Superior temporal gyrus (tissue), 1 donor: ENCODE results near the gene DHCR7.

Experiments used
- DNase-seq: peaks from one replicate; pipeline ENCODE4 v3.0.0-alpha.2; 2016; ENCODE audit errors: extremely low spot score

The DHCR7 gene, protein sequence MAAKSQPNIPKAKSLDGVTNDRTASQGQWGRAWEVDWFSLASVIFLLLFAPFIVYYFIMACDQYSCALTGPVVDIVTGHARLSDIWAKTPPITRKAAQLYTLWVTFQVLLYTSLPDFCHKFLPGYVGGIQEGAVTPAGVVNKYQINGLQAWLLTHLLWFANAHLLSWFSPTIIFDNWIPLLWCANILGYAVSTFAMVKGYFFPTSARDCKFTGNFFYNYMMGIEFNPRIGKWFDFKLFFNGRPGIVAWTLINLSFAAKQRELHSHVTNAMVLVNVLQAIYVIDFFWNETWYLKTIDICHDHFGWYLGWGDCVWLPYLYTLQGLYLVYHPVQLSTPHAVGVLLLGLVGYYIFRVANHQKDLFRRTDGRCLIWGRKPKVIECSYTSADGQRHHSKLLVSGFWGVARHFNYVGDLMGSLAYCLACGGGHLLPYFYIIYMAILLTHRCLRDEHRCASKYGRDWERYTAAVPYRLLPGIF

DNA sequence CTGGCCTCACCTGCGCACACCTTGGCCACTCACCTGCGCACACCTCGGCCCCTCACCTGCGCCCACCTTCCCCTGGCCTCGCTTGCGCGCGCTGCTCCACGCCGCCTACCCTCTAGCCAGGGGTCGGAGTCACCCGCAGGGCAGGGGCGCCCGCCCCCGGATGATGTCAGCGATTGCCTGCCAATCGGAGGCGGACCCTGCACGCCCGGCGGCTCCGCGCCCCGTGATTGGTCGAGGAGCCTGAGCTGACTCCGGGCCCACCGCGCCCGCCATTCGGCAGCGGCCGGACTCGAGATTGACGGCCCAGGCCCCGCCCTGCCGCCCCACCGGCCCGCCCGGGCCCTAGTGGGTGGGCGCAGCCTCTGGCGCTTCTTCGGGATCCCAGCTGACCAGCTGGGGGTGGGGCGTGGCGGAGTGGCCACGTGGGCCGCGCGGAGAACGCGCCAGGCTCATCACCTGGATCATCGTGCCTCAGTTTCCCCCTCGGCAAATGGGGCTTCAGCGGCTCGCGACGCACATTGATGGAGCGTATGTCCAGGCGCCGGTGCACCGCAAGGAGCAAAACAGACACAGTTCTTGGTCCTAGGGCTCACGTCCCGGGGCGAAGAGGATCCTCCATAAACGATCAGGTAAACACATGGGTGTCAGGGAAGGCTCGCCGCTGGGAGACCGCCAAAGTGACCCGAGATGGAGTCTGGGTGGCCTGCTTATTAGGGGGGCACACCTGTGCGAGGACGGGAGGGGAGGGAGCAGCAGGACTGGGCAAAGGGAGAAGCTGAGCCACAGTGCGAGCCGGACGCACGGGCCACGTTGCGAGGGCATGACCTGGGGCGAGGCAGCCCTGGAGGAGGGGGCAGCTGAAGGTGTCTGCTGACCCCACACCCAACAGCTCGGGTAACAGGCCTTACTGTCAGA lies at the start of gene DHCR7:
Gene DHCR7, minus strand, starts transcription at position 137 of the 915 bp plus-strand sequence. CDS start 3,441 bp downstream, outside the sequence.
- peak; percentile 93 for DNase-seq

DNA sequence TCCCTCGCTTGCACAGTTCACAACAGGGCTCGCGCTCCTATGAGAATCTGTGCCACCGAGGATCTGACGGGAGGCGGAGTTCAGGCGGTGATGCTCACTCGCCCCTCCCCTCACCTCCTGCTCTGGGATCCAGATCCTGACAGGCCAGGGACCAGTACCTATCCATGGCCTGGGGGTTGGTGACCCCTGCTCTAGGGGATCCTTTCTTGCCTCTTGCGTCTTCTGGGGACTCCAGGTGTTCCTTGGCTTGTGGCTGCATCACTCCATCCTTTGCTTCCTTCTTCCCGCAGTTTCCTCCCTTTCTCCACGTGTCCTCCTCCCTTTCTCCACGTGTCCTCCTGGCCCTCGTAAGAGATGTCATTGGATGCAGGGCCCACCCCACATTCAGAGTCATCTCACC lies 48.2 kb upstream of the DHCR7 start:
- no peak for DNase-seq

DNA sequence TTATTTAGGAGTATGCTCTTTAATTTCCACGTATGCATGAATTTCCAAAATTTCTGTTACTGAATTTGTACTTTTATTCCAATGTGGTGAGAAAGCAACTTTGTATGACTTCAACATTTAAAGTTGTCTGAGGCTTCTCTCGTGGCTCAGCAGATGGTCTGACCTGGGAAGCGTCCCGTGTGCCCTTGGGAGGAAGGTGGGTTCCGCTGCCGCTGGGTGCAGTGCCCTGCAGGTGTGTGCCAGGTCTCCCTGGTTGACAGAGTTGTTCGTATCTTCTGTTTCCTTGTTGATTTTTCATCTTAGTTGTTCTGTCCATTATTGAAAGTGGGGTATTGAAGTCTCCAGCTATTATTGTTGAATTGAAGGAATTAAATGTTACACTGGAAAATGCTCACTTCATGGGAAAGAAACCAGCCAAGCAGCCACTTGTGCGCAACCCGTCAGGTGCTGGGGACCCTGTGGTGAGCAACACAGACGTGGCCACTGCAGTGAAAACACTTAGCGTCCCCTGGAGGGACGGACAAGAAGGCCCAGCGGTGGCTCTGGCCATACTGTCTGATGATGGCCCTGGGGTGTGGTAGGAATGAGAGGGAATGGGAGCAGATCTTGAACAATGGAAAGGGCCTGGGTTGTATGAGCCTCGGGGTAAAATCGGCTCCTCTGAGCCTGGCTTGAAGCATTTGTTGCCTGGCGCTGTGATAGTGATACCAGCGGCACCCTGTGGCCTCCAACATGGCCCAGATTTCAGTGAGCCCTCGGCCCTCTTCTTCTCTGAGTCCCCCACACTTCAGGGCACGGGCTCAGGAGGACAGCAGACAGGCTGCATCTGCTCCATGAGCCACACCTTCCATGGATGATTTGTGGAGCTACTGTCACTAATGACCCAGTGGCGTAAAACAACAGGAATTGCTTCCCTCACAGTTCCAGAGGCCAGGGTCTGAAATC lies 47.4 kb upstream of the DHCR7 start:
- no peak for DNase-seq

DNA sequence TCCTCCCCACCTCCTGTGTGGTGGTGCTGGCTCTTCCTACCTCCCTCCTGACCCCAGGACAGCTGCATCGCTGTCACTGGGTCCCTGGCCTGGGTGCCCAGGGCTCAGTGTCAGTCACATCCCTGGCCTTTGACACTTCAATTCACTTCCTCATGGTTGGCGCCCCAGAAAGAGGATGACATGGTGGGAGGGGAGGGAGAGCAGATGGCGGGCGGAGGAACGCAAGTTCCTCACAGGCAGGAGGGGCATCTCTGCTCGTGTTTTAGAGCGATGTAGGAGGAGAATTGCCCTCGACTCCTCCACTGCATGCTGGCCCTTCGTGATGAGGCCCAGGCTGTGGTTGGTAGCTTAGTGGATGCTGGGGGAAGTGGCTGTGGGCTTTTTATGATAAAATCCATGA lies 43.7 kb upstream of the DHCR7 start:
- no peak for DNase-seq

DNA sequence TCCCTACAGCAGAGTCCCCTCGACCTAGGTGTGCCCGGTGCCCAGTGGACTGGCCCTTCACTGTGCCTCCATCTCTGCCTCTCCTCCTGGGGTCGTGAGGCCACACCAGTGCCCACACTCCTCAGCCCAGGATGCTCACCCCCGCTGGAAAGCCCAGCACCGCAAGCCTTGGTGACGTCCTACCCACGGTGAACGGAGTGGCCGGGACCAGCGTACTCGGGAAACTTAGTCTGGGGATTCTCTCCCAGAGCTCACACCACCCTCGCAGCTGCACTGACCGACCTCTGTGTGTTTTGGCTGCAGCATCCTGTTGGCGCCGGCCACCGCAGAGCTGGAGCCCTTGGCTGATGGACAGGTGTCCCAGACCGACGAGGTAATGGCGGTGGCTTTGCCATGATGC lies 43.3 kb upstream of the DHCR7 start:
- DNase-seq: no peak

DNA sequence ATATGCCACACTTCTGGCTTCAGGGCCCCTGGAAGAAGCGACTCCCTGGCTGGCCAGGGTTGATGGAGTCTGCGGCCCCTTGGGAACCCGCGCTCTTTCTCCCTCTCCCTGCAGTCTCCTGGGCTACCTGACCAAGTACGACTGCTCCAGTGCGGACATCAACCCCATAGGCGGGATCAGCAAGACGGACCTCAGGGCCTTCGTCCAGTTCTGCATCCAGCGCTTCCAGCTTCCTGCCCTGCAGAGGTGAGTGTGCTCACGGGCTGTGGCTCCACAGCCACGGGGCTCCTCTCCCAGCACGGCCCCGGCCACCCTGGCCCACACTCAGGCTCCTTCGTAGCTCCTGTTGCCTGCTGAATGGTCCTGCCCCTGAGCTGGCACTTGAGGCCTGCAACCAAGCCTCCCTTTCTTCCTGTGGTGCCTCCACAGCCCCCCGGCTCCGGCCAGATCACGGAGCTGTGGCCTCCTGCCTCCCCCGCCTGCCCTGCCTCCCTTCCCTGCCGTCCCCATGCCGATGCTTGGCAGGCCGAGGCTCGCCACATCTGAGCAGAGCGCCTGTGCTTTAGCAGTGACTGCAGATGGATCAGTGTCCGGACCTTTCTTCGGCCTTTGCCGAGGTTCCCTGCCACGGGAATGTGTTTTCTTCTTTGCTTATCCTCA lies 42.7 kb upstream of the DHCR7 start:
- DNase-seq: no peak

DNA sequence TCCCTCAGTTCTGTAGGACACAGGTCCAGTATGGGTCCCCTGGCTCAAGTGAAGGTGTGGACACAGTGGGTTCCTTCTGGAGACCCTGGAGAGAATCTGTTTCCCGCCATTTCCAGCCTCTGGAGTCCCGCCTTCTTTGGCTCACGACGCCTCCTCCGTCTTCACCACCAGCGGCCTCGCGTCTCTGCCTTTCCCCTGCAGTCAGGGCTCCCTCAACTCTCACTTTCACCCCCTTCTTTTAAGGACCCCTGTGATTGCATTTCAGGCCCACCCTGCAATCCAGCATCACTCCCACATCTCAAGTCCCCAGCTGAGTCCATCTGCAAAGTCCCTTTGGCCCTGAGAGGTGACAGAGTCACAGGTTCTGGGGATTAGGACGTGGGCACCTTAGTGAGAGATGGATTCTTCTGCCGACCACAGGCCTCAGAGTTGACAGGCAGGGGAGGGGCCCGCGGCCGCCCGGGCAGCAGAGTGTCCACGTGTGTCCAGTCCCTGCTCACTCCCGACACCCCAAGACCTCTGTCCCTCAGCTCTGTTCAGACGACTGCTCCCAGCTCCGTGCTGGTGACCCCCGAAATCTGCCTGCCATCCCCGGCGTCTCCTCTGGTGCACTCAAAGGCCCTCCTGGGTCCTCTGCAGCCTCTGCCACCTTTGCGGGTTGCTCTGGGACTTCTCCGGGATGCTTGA lies 42.0 kb upstream of the DHCR7 start:
- DNase-seq: no peak

DNA sequence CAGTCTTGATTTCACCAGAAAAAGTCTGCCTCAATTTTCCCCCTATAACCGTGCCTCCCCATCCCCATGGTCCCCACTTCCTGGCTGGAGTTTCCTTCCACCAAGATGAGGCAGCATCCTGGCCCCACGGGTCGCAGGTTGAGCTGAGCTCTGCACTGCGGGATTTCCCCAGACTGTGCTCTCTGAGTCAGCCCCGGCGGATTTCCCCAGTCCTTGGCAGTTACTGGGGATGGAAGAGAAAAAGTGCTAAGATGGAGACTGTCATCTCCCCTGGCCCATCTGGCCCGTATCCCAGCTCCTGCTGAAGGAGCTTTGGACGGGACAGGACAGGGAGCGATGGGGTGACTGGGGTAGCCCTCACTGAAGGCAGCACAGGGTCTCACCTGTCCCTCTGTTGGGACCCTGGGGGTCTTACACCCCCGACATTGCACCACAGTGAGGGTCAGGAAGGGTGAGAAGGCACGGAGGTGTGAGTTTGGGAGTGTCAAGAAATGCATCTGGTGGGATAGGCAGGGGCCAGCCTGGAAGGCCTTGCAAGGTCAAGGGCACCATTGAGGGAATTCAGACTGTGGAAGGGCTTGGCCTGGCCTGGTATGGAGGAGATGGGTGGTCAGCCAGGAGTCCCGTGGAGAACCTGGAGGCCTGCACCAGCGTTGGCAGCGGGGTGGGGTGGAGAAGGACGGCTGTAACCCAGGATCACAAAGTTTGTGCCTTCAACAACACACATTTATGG lies 41.3 kb upstream of the DHCR7 start:
- no peak for DNase-seq

DNA sequence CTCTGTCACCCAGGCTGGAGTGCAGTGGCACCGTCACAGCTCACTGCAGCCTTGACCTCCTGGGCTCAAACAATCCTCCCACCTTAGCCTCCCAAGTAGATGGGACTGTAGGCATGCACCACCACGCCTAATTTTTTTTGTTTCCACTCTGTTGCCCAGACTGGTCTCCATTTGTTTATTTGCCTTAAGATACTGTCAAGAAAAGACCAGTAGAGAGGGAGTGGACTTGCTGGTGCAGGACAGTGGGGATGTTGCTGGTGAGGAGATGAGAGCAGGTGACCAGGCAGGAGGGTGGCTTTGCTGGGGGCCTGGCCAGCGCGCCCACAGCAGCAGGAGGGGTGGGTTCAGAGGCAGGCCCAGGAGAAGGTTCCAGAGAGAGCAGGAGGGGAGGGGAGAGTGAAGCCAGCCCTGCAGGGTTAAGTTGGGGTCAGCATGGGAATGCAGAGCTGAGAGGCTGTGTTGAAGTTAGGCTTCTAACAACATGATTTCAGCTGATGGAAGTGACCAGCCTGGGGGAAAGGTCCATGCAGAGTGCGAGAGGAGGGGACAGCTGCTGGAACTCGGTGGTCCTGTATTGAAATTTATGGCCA lies 40.6 kb upstream of the DHCR7 start:
- DNase-seq: no peak

DNA sequence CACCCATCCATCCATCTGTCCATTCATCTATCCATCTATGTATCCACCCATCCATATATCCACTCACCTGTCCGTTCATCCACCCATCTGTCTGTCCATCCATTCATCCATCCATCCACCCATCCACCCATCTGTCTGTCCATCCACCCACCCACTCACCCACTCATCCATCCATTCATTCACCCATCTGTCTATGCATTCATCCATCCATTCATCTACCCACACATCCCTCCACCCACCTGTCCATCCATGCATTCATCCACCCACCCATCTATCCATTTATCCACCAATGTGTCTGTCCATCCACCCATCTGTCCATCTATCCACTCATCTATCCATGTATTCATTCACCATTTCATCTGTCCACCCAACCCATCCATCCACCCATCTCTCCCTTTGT lies 38.1 kb upstream of the DHCR7 start:
- DNase-seq: no peak

DNA sequence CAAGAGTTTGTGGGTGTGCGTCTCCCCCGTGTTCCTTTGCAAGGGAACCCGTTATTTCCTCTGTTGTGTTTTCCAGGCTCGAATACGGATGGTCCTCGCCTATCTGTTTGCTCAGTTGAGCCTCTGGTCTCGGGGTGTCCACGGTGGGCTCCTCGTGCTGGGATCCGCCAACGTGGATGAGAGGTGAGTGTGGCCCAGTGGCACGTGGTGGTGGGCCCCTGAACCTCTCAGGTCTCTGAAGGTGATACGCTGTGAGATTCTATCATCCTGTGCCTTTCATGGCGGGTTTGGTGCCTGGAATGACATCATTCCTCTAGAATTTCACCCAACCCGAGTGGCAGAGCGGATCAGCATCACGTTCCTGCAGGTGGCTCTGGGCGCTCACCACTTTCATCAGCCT lies 37.3 kb upstream of the DHCR7 start:
- no peak for DNase-seq

DNA sequence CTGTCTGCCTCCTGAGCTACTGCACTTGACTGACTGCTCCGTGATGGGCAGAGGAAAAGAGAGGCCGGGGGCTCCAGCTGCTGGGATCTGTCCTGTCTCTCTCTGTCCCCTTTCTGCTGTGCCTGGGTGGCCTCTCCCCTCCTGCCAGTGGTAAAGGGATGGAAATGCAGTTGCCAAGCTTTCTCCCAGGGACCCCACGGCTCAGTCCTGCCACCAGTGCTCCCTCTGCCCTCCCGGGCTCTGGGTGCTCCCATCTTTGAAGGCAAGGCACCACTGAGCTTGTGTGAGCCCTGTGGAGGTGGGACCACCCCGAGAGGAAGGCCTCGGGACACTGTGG lies 36.8 kb upstream of the DHCR7 start:
- DNase-seq: no peak

DNA sequence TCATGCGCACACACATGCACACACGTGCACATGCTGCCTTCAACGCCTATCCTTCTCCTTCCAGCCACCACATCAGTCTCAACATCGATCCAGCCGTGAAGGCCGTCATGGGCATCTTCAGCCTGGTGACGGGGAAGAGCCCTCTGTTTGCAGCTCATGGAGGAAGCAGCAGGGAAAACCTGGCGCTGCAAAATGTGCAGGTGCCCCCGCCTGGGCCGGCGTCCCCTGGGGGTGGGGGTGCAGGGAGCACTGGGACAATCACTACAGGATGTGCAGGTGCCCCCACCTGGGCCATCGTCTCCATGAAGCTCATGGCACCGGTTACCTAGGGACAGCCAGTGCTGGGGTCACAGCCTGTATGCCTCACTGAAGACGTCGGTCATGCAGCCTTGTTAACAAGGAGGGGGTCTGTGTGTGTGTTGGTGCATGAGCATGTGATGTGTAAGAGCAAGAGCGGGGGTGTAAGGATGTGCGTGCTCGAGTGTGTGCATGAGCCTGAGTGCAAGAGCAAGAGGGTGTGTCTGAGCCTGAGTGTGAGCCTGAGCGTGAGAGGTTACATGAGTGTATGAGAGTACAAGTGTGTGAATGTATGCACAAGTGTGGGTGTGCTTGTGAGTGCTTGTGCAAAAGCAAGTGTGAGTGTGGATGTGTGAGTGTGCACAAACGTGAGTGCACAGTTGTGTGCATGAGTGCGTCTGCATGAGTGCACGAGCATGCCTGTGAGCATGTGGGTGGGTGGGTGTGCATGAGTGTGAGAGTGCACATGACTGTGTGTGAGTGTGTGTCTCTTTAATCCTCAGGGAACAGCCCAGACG lies 36.3 kb upstream of the DHCR7 start:
- no peak for DNase-seq

DNA sequence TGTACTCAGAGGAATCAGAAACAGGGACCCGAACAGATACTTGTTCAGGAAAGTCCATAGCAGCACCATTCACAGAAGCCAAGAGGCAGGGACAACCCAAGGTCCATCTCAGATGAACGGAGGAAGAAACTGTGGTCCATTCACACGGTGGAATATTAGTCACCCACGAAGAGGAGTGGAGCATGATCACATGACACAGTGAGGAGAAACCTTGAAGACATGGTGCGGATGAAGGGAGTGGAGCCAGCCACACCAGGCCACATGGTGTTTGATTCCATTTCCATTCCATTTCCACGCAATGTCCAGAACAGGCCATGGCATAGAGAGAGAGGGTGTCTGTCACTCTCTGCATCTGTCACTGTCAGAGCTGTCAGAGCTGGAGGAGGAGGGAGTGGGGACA lies 35.5 kb upstream of the DHCR7 start:
- DNase-seq: no peak

DNA sequence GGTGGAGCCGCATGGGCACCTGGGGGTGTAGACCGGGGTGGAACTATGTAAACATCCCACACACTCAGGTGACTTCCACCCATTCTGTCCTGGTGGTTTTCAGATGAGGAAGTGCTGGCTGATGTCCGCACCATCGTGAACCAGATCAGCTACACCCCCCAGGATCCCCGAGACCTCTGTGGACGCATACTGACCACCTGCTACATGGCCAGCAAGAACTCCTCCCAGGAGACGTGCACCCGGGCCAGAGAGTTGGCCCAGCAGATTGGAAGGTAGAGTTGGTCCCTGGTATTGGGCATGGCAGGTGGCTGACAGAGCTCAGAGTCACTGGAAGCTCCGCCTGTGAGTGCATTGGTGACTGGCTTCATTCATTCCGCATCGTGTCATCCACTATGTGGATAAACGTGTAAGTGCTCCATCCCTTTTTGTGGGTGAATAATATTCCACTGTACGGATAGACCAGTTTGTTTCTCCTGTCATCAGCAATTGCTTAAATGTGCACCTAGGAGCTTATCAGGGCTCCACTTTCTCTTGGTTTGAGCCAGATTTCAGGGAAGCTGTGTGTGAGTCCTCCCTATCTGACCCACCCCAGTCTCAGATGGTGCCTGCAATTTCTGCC lies 34.7 kb upstream of the DHCR7 start:
- no peak for DNase-seq

DNA sequence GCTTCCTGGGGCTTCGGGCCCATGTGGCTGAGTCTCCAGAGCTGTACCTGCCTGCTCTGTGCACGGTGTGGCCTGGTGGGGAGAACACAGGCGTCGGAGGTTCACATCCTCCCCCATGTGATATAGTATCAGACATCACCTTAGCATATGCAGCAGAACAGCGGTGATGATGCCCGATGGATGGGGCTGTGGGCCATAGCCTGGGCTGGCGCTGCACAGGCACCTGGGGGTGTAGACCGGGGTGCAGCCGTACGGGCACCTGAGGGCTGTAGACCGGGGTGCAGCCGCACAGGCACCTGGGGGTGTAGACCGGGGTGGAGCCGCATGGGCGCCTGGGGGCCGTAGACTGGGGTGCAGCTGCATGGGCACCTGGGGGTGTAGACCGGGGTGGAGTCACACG lies 34.0 kb upstream of the DHCR7 start:
- DNase-seq: no peak

DNA sequence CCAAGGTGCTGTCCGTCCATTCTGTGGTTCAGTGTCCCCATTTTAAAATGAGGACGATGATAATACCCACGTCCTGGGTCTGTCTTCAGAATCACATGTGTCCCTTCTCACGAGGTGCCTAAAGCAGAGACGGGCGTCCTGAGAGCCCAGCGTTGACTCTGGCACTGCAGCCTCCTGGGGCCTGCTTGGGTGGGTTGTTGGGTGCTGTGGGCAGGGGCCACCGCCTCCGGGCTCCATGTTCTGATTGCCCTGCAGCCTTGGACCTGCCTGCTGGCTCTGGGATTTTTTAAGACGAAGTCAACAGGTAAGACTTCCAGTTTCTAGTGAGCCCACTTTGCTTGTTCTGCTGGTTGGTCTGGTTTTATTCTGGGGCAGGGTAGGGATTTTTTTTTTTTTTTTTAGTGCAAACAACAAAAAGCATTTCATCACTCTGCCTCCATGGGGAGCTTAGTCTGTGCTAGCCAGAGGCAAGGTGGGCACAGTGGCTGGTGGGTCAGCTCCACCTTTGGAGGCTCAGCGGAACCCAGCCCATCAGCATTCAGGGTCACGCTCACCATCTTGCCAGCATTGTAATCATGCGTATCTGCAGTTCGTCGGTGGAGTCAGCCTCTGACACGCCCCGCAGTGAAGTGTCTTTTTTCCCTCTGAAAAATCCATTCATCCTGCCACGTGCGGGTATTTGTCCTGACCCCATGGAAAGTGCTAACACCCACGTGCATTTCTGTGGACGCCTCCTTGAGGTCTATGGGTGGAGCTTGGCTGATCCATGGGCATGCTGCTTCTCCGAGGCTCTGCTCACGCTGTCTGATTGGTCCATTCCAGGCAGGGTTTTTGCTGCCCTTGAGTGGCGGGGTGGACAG lies 33.1 kb upstream of the DHCR7 start:
- DNase-seq: no peak
